SK-MEL-5 (cell line): Measurements from ENCODE around the gene CCNT1. TPM values are rescaled to one million over a fixed set of nuclear protein-coding genes. Genes with fewer than 3 reads are reported as not detected.
"Not testable (repeated sequence)": the region's sequence is repeated elsewhere in the genome, so short reads cannot be mapped to it uniquely, and the experiment has no call there.

Experiments used
- DNase-seq: peaks from one replicate; pipeline ENCODE4 v3.0.0-alpha.2; 2016; ENCODE audit warnings: low read depth, low spot score
- in situ Hi-C: cut with HindIII; loops from 2 replicates; pipeline ENCODE4 v1.10.0; 2016; ENCODE audit warnings: low sequenced_read_pairs, high pct_unique_total_duplicates, low pct_unique_long_range_greater_than_20kb
- polyA plus RNA-seq, 2 experiments: library from polyadenylated mRNA; depleted of rRNA; stranded (reverse); fragments of >200 nt; gene quantifications; 2 replicates each; pipeline ENCODE4 v1.2.3, GENCODE V29; 2015
- total RNA-seq: library from RNA; depleted of rRNA; stranded (reverse); fragments of >200 nt; shearing (Covaris generic); gene quantifications from 2 replicates; pipeline ENCODE4 v1.2.3, GENCODE V29; 2014; rRNA removed

CCNT1 gene
- total RNA-seq, result 51.4 and 52.1 TPM in 2 replicates
- polyA plus RNA-seq (2015; cell fraction: cytosol; rRNA removed), result 15.6 and 23.5 TPM in 2 replicates
- polyA plus RNA-seq (2015; cell fraction: nucleus; rRNA removed), result 92.2 and 113 TPM in 2 replicates

DNA sequence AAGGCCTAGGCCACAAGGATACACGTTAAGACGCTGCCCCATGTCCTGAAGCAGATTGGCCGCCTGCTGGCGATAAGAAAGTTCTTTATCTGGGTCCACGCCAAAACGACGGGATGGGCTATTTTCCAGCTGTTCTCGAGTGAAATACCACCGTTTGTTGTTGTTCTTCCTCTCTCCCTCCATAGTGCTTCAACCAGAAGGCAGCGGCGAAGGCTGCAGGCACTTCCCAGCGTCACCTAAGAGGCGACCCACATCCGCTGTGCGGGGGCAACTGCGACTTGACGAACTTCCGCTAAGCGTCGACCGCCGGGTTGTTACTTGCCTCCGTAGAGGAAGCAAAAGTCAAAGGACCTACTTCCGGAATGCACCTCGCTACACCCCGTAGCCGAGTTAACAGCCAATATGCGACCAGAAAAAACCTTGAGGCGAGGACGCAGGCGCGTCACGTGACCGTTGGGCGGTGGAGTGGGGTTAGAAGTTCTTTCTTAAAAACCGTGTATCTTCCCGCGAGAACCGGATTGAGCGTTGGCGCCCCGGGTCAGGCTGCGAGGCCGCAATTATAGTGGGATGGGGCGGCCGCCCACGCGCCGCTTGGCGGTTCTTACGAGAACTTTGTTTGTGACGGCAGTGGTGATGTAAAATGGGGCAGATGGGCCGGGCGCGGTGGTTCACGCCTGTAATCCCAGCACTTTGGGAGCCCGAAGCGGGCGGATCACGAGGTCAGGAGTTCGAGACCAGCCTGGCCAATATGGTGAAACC, at the start of gene CCNT1:
Gene CCNT1 (minus strand): TSS at position 215 of the 759 bp plus-strand sequence. CDS start 32 bp downstream, at position 183.
- in situ Hi-C loops, result no loop called here
- peak; percentile 100 for DNase-seq

DNA sequence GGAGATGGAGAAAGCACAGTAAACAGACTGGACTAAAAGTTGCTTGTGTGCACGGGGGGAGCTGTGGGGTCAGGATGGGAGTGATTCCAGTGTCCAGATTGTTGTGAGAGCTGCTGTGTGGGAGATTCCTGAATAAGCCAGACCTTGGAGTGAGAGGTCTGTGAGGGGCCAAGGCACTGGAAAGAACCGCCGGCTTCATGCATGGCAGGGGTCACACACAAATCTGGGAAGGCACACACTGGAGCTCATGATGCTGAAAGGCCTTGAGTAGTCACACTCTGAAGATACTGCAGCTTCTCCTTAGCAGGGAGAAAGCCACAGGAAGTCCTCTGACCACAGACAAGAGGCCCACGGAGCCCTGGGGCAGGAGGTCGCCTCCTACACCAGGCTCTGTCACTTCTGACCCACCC, 49.3 kb upstream of the CCNT1 start:
- in situ Hi-C loops, result no loop called here
- no peak for DNase-seq

DNA sequence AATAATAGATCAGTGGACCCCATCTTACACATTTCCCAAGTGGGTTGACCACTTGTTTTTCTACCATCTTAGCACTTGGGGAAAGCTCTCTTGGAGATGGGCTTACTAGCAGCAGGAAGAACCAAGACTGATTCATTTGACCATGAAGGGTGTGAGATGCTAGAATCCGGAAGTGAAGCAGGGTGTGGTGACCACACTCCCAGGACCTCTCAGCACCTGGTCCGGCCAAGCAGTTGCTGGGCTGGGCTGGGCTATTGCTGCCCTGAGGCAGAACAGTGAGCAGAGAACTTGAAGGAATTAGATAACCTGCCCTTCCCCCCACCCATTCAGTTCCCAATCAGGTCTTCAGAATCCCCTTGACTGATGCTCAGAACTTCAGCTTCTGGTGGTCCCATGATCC, 48.0 kb upstream of the CCNT1 start:
- no peak for DNase-seq
- in situ Hi-C loops, result no loop called here

- in situ Hi-C loops, result no loop called here
- no peak for DNase-seq
These were observed 42.2 kb upstream of the CCNT1 start for GRCh38 chr12:48758737-48759136.

DNA sequence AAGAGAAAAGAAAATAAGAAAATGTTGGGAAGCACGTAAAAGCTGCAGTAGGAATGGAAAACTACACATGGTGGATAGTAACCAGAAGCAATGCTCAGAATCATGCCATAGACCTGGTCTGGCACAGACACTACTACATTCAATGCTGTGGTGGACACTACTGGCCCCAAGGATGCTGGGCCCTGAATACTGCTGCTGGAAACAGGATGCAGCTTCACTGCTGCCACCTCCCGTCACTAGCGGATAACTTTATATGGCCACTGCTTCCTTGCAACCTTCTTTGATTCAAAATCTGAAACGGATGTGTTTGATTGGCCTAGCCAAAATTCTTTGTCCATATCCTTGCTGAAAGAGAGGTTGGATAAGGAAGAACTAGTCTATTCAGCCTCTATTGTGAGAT, 41.7 kb upstream of the CCNT1 start:
- peak; percentile 65 for DNase-seq
- in situ Hi-C loops, result no loop called here

- DNase-seq, result no peak
- in situ Hi-C loops, result no loop called here
These were observed 34.4 kb upstream of the CCNT1 start for GRCh38 chr12:48750769-48751356.

DNA sequence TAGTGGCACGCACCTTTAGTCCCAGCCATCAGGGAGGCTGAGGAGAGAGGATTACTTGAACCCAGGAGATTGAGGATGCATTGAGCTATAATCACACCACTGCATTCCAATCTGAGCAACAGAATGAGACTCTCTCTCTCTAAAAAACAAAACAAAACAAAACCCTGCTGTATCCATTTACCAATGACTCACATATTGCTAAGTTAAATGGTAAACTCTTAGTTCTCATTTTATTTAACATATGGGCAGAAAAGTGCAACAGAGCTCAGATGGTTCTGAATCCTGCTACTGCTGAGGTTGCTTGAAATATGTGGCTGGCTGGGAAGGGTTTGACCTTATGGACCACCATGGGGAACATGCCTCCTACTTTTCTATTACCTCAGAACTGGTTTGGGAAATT, 33.7 kb upstream of the CCNT1 start:
- in situ Hi-C loops, result no loop called here
- no peak for DNase-seq

- DNase-seq, result no peak
- in situ Hi-C loops, result no loop called here
These were observed 27.9 kb upstream of the CCNT1 start for GRCh38 chr12:48744251-48745008.

DNA sequence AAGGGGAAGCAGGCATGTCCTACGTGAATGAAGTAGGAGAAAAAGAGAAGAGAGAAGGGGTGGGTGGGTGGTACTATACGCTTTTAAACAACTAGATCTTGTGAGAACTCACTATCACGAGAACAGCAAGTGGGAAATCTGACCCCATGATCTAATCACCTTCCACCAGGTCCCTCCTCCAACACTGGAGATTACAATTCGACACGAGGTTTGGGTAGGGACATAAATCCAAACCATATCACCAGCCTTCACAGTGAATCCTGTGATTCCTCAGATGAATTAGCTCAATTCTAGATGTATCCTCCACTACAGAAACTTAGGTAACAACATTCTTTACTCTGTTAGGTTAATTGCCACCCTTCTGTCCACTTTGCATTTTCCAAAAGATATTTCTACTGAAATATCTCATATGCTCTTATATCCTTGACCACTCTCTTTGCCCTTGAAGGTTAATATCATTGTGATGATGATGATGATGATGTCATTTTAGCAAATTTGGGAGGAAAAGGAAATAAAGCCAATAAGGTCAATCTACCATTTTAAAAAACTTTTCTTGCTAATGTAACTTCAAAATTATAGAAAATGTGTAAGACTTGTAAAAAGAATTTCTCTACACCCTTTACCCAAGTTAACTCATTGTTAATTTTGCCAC, 23.2 kb upstream of the CCNT1 start:
- in situ Hi-C loops, result no loop called here
- DNase-seq, result no peak

DNA sequence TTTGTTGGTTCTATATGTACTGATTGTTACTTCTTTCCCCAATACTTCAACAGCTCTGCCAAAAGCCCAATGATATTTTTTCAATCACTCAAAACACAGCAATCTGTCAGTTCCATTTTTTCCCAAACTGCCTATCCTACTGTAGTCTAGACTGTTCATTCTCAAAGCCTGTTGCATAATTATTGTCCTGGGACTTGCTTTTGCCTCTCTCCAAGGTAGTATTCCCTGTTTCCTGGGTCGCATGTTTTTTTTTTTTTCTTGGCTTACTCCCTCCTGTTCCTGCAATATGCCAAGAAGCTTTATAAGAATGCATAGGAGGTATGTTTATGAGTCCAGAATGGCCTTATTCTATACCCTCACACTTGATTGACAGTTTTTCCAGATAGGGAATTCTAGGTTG, 19.9 kb upstream of the CCNT1 start:
- in situ Hi-C loops, result no loop called here
- no peak for DNase-seq

- in situ Hi-C loops, result no loop called here
- DNase-seq, result no peak
These were observed 12.3 kb upstream of the CCNT1 start for GRCh38 chr12:48728807-48729206.

- in situ Hi-C loops, DNase-seq: not testable (repeated sequence)
These were observed 4.2 kb upstream of the CCNT1 start for GRCh38 chr12:48720737-48721136.

DNA sequence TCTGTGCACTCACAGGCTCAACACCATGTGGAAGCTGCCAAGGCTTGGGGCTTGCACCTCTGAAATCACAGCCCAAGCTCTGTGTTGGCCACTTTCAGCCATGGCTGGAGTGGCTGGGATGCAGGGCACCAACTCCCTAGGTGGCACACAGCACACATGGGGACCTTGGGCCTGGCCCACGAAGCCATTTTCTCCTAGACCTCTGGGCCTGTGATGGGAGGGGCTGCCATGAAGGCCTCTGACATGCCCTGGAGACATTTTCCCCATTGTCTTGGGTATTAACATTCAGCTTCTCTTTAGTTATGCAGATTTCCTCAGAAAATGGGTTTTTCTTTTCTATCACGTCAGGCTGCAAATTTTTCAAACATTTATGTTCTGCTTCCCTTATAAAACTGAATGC, 3.7 kb upstream of the CCNT1 start:
- in situ Hi-C loops, DNase-seq: not testable (repeated sequence)

DNA sequence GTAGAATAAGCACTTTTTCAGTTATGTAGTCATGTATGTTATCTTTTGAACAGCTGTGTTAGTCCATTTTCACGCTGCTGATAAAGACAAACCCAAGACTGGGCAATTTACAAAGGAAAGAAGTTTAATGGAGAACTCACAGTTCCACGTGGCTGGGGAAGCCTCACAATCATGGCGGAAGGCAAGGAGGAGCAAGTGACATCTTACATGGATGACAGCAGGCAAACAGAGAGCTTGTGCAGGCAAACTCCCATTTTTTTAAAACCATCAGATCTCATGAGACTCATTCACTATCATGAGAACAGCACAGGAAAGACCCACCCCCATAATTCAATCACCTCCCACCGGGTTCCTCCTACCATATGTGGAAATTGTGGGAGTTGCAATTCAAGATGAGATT, 2.5 kb upstream of the CCNT1 start:
- in situ Hi-C loops, DNase-seq: not testable (repeated sequence)

DNA sequence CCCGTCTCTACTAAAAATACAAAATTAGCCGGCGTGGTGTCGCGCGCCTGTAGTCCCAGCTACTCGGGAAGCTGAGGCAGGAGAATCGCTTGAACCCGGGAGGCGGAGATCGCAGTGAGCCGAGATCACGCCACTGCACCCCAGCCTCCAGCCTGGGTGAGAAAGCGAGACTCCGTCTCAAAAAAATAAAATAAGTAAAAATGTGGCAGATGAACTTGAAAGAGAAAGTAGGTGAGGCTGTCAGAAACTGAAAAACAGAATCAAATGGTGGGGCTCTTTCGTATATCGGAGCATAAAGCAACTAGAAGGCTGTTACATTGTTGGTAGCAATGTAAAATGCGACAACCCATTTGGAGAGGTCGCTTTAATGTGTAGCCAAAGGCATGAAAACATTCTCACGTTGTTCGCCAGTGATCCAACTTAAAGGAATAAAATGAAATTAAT, 767 bp upstream of the CCNT1 start:
- DNase-seq, result peak; percentile 4
- in situ Hi-C loops, result no loop called here

- DNase-seq, result peak; percentile 1
- in situ Hi-C loops, result no loop called here
These were observed 377 bp downstream of the CCNT1 start for GRCh38 chr12:48716168-48716492.

DNA sequence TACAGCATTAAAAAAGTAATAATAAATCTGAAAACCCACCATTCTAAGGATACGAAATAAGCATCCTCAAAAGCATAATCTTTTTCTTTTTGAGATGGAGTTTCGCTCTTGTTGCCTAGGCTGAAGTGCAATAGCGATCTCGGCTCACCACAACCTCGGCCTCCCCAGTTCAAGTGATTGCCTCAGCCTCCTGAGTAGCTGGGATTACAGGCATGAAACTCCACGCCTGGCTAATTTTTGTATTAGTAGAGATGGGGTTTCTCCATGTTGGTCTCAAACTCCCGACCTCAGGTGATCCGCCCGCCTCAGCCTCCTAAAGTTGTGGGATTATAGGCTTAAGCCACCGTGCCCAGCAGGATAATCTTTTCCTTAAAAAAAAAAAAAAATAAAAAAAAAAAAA, 4.3 kb downstream of the CCNT1 start:
- DNase-seq, result no peak
- in situ Hi-C loops, result no loop called here

DNA sequence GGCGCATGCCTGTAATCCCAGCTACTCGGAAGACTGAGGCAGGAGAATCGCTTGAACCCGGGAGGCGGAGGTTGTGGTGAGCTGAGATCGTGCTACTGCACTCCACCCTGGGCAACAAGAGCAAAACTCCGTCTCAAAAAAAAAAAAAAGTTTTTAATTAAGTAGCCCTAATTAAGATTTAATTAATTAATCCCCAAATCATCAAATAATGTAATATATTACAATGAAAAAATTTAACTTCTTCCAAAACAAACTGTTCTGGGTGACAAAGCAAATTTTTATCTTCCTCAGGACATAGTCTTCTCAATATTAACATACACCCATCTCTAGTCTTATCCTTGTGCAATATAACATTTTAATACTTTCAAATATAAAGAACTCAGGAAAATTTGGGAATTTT, 17.7 kb downstream of the CCNT1 start:
- DNase-seq, in situ Hi-C loops: not testable (repeated sequence)
